Coronary artery (tissue), 2 donors: ENCODE data around the gene FSTL4.

Source experiments
- DNase-seq: peaks from one replicate; pipeline ENCODE4 v3.0.0-alpha.2; 2017; ENCODE audit warnings: low spot score
- H3K27ac ChIP-seq, 2 donors: fragments of 200-600 bp; sonication (generic); one replicate each; pipeline ENCODE4 v1.5.1; 2016 to 2019
- H3K4me3 ChIP-seq: fragments of 200-600 bp; sonication (generic); 2 replicates; pipeline ENCODE4 v1.5.1; 2016; ENCODE audit warnings: mild to moderate bottlenecking, moderate library complexity
- CTCF ChIP-seq: fragments of 200-600 bp; sonication (generic); IDR thresholded peaks from one replicate; pipeline ENCODE4 v1.5.1; 2019; ENCODE audit warnings: antibody characterized with exemption

The FSTL4 gene

GRCh38 chr5:133296624-133297023 is 315.7 kb downstream of the FSTL4 start:
- no peak for TF ChIP-seq CTCF
- DNase-seq, result no peak
- Histone ChIP-seq H3K27ac (no peak overlapping the region), H3K4me3 (no peak overlapping the region)

DNA sequence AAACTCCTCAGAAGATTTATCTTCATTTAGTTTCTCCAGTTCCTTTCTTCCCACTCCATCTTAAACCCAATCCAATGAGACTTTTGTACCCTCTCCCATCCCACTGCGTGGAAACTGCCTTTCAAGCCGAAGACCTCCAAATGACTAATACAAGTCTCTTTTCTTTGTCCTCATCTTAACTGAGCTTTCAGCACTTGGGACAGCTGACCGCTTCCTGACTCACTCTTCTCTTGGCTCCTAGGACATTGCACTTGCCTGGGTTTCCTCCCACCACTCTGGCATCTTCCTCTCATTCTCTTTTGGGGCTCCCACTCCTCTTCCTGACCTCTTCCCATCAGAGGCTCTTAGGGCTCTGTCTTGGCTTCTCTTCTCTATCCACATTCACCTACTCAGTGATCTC is 316.8 kb downstream of the FSTL4 start:
- no peak for TF ChIP-seq CTCF
- Histone ChIP-seq H3K4me3 (no peak overlapping the region), H3K27ac (no peak overlapping the region)
- no peak for DNase-seq

GRCh38 chr5:133294380-133294779 is 318.0 kb downstream of the FSTL4 start:
- DNase-seq, result no peak
- Histone ChIP-seq H3K4me3 (no peak overlapping the region), H3K27ac (no peak overlapping the region)
- TF ChIP-seq CTCF, result no peak

- no peak for TF ChIP-seq CTCF
- Histone ChIP-seq H3K4me3 (no peak overlapping the region), H3K27ac (no peak overlapping the region)
- no peak for DNase-seq
These were observed 318.4 kb downstream of the FSTL4 start for GRCh38 chr5:133293960-133294359.

DNA sequence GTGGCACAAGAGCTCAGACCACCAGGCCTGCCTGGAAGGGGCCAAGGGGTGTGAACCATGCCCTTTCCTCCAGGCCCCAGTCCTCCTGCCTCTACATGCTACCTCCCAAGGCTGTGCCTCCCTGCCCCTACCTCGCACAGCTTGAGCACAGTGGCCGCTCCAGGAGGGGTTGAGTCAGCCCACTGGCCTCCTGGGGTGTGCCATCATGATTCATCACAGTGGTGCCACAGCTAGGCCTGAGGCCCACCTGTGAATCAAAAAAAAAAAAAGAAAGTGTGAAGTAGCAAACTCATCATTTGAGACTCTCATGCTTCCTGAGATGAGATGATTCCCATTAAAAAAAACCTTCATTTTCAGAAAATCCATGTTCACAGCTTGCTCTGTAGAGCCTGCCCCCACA is 320.0 kb downstream of the FSTL4 start:
- Histone ChIP-seq H3K4me3 (no peak overlapping the region), H3K27ac (no peak overlapping the region)
- no peak for TF ChIP-seq CTCF
- DNase-seq, result no peak

GRCh38 chr5:133291524-133291923 is 320.8 kb downstream of the FSTL4 start:
- TF ChIP-seq CTCF, result no peak
- Histone ChIP-seq H3K4me3 (no peak overlapping the region), H3K27ac (no peak overlapping the region)
- no peak for DNase-seq

DNA sequence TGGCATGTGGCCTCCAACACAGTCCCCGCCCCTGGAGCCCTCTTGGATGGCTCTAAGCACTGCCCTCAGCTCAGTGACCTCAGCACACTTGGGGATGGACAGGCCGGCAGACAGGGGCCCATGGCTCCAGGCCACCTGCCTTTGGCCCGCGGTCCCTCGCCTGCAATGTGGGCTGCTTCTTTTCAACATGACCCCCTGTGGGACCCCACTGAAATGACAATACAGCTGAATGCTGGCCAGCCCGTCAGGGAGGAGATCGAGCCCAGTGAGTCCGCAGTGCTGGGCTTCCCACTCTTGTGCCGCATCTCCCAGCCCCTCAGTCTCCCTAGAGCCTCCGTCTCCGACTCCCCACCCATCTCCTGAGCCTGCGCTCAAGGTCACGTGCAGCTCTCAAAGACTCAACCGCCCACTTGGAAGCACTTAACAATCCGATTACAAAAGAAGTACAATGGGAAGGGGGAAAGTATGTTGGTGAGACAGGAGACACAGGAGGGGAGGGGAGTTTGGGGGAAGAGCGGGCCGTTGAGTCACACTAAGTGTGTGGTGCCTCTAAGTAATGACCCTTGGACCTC is 321.6 kb downstream of the FSTL4 start:
- no peak for TF ChIP-seq CTCF
- no peak for DNase-seq
- Histone ChIP-seq H3K27ac (no peak overlapping the region), H3K4me3 (no peak overlapping the region)
